KMS-11 (cell line): ENCODE results near the gene ST7.

ENCODE experiments used
- H2AFZ ChIP-seq: fragments of 200-600 bp; sonication (generic); 2 replicates; pipeline ENCODE4 v1.6.1; 2016; ENCODE audit warnings: antibody characterized with exemption, mixed run types, low read depth
- H3K27ac ChIP-seq: fragments of 200-600 bp; sonication (generic); 2 replicates; pipeline ENCODE4 v1.6.1; 2016; ENCODE audit warnings: mild to moderate bottlenecking, mixed run types
- H3K27me3 ChIP-seq: fragments of 200-600 bp; sonication (generic); 2 replicates; pipeline ENCODE4 v1.6.1; 2017; ENCODE audit warnings: mild to moderate bottlenecking, low read depth, mixed run types, moderate library complexity; ENCODE audit not compliant: insufficient read depth
- H3K36me3 ChIP-seq: fragments of 200-600 bp; sonication (generic); 2 replicates; pipeline ENCODE4 v1.6.1; 2017; ENCODE audit warnings: mild to moderate bottlenecking, mixed run types; ENCODE audit not compliant: insufficient read depth
- H3K4me1 ChIP-seq: fragments of 200-600 bp; sonication (generic); 2 replicates; pipeline ENCODE4 v1.6.1; 2016; ENCODE audit warnings: mild to moderate bottlenecking, low read depth, mixed run types; ENCODE audit not compliant: poor library complexity, severe bottlenecking
- H3K4me2 ChIP-seq: fragments of 200-600 bp; sonication (generic); 2 replicates; pipeline ENCODE4 v1.7.0; 2016; ENCODE audit warnings: mild to moderate bottlenecking, mixed run types
- H3K4me3 ChIP-seq: fragments of 200-600 bp; sonication (generic); IDR thresholded peaks from 2 replicates; pipeline ENCODE4 v1.6.1; 2017; ENCODE audit warnings: low read depth, low read length, mixed read lengths; ENCODE audit not compliant: insufficient read depth
- H3K79me2 ChIP-seq: fragments of 200-600 bp; sonication (generic); 2 replicates; pipeline ENCODE4 v1.6.1; 2016; ENCODE audit warnings: low read depth, mixed run types; ENCODE audit not compliant: insufficient read depth
- H3K9ac ChIP-seq: fragments of 200-600 bp; sonication (generic); 2 replicates; pipeline ENCODE4 v1.6.1; 2016; ENCODE audit warnings: mild to moderate bottlenecking, mixed run types
- H4K20me1 ChIP-seq: fragments of 200-600 bp; sonication (generic); 2 replicates; pipeline ENCODE4 v1.6.1; 2016; ENCODE audit warnings: mild to moderate bottlenecking, mixed run types; ENCODE audit not compliant: insufficient read depth
- TF ChIP-seq, protein P1 (sequence below): fragments of 200-600 bp; sonication (generic); conservative IDR thresholded peaks from 2 replicates; pipeline ENCODE4 v1.6.1; 2017; ENCODE audit warnings: low read depth, mild to moderate bottlenecking, antibody characterized with exemption, low read length, moderate library complexity, mixed read lengths

The ST7 gene

DNA sequence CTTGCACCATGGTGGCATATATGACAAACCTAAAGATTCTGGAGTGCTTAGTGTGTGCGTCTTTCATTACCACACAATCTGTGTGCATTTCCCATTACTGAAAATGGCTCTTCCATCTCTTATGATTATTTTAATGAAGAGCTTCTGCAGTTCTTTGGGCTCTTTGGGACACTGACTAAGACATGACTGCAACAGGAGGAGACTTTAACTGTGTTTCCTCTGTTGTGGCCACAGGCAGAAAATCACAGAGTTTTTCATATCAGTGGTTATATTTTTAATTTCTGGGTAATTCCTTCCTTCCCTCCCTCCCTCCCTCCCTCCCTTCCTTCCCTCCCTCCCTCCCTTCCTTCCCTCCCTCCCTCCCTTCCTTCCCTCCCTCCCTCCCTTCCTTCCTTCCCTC lies 311.4 kb downstream of the ST7 start:
- Histone ChIP-seq H3K9ac (no peak overlapping the region), H3K36me3 (no peaks in the 10 kb centered on the region), H3K27me3 (no peaks in the 10 kb centered on the region), H3K27ac (no peak overlapping the region), H3K4me2 (no peak overlapping the region), H3K4me1 (peaks cover 6% of the 10 kb centered on the region), H3K79me2 (no peaks in the 10 kb centered on the region), H3K4me3 (no peak overlapping the region), H2AFZ (no peak overlapping the region), H4K20me1 (no peaks in the 10 kb centered on the region)
- TF ChIP-seq, protein P1, sequence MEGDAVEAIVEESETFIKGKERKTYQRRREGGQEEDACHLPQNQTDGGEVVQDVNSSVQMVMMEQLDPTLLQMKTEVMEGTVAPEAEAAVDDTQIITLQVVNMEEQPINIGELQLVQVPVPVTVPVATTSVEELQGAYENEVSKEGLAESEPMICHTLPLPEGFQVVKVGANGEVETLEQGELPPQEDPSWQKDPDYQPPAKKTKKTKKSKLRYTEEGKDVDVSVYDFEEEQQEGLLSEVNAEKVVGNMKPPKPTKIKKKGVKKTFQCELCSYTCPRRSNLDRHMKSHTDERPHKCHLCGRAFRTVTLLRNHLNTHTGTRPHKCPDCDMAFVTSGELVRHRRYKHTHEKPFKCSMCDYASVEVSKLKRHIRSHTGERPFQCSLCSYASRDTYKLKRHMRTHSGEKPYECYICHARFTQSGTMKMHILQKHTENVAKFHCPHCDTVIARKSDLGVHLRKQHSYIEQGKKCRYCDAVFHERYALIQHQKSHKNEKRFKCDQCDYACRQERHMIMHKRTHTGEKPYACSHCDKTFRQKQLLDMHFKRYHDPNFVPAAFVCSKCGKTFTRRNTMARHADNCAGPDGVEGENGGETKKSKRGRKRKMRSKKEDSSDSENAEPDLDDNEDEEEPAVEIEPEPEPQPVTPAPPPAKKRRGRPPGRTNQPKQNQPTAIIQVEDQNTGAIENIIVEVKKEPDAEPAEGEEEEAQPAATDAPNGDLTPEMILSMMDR: no peak

DNA sequence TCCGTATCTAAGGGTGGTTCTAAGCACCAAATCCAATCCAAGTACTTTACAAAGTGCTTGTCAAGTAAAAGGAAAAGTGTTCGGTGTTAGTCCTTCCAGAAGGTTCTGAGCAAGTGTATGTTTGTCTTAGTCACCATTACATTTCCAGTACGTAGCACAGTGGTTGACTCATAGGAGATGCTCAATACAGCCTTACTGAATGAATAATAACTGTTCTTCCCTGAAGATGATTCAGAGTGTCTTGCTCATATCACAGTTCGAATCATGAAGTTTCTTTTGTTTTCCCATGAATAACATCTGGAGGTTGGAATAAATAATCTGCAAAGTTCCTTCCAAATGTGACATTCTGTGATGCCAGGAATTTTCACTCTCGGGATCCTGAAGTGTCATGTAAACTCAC lies 316.1 kb downstream of the ST7 start:
- no peaks in the 10 kb centered on the region for H3K79me2 ChIP-seq
- H3K4me1 ChIP-seq: no peaks in the 10 kb centered on the region
- no peak overlapping the region for H3K4me3 ChIP-seq
- H2AFZ ChIP-seq: no peak overlapping the region
- no peaks in the 10 kb centered on the region for H3K27me3 ChIP-seq
- H3K9ac ChIP-seq: no peak overlapping the region
- no peak overlapping the region for H3K27ac ChIP-seq
- TF ChIP-seq, protein P1: no peak
- H3K4me2 ChIP-seq: no peak overlapping the region
- H3K36me3 ChIP-seq: no peaks in the 10 kb centered on the region
- no peaks in the 10 kb centered on the region for H4K20me1 ChIP-seq

DNA sequence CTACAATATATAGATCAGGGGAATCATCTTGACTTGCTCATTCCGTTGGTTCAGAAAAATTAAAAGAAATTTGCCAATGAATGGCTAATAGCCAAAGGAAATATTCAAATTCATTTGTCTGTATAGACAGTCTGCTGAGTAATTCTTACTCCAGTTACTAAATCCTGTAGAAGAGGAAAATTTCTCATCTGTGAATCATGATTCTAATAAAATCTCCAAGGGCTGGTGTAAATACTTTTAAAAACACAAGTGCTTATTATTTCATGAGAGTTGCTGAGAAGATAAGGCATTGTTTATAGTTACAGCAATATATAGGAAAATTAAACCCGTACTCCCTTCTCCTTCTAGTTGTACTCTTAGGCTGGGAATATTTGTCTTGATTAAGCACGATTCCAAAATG lies 316.6 kb downstream of the ST7 start:
- Histone ChIP-seq H3K79me2 (no peaks in the 10 kb centered on the region), H3K27me3 (no peaks in the 10 kb centered on the region), H3K36me3 (no peaks in the 10 kb centered on the region), H2AFZ (no peak overlapping the region), H3K9ac (no peak overlapping the region), H3K27ac (no peak overlapping the region), H3K4me1 (no peaks in the 10 kb centered on the region), H3K4me2 (no peak overlapping the region), H3K4me3 (no peak overlapping the region), H4K20me1 (no peaks in the 10 kb centered on the region)
- TF ChIP-seq, protein P1: no peak

DNA sequence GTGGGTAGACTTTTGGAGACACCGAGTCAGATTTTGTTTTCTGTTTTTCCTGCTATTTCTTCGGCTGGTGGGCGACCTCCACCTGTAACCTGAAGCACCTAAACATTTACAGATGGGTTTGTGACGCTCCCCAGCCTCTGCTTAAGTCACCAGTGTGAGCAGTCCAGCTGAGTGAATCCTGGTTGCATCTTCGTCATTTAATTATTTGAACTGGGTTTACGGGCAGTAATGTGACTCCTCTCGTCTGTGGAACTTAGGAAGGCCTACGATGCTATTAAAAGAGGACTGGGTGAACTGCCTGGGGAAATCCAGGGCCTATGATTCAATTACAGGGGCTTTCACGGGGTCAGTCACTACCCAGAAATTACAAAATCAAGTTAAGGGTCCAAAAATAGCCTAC lies 317.1 kb downstream of the ST7 start:
- Histone ChIP-seq H3K4me3 (no peak overlapping the region), H2AFZ (no peak overlapping the region), H3K36me3 (no peaks in the 10 kb centered on the region), H3K4me1 (no peaks in the 10 kb centered on the region), H3K79me2 (no peaks in the 10 kb centered on the region), H4K20me1 (no peaks in the 10 kb centered on the region), H3K4me2 (no peak overlapping the region), H3K27ac (no peak overlapping the region), H3K27me3 (no peaks in the 10 kb centered on the region), H3K9ac (no peak overlapping the region)
- TF ChIP-seq, protein P1: no peak

DNA sequence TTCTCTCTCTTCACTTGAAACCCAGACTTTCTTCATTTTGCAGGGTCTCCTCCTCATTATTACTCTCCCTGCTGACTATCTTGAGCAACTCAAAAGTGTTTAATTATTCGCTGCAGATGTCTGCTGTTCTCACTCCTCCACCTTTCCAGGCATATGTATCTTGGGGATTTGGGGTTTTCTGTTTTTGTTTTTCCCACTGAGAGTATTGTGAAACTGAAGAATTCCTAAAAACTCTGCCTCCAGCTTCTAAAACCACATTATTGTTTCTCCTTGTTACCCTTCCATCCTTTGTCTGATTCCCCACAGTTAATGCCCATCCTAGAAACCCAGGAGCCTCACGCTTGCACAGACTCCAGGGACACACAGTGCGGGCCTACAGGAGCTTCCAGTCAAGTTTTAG lies 318.3 kb downstream of the ST7 start:
- no peaks in the 10 kb centered on the region for H3K79me2 ChIP-seq
- H3K9ac ChIP-seq: no peak overlapping the region
- TF ChIP-seq, protein P1: no peak
- no peaks in the 10 kb centered on the region for H3K4me1 ChIP-seq
- no peak overlapping the region for H3K27ac ChIP-seq
- no peaks in the 10 kb centered on the region for H3K36me3 ChIP-seq
- H3K4me2 ChIP-seq: no peak overlapping the region
- H2AFZ ChIP-seq: no peak overlapping the region
- H3K27me3 ChIP-seq: no peaks in the 10 kb centered on the region
- H3K4me3 ChIP-seq: no peak overlapping the region
- no peaks in the 10 kb centered on the region for H4K20me1 ChIP-seq
